Islet of Langerhans (tissue), 1 donor: ENCODE measurements around the gene SLIT1.

ENCODE experiments used
- FAIRE-seq: peaks from one replicate; lab custom pipeline; 2011; peaks lifted over from hg19 to GRCh38; lab: Jason Lieb, UNC

Gene SLIT1

GRCh38 chr10:97138846-97139245, 46.9 kb downstream of the SLIT1 start:
- no peak for FAIRE-seq

GRCh38 chr10:97138174-97138573, 47.6 kb downstream of the SLIT1 start:
- FAIRE-seq = no peak

- no peak for FAIRE-seq
Observed at GRCh38 chr10:97136756-97137155, 49.0 kb downstream of the SLIT1 start.

GRCh38 chr10:97135464-97135863, 50.3 kb downstream of the SLIT1 start:
- no peak for FAIRE-seq

- no peak for FAIRE-seq
Observed at GRCh38 chr10:97134983-97135382, 50.8 kb downstream of the SLIT1 start.

GRCh38 chr10:97134110-97134509, 51.6 kb downstream of the SLIT1 start:
- no peak for FAIRE-seq

GRCh38 chr10:97132273-97132672, 53.5 kb downstream of the SLIT1 start:
- FAIRE-seq = no peak

GRCh38 chr10:97131666-97132065, 54.1 kb downstream of the SLIT1 start:
- FAIRE-seq = no peak

- no peak for FAIRE-seq
Observed at GRCh38 chr10:97131181-97131628, 54.6 kb downstream of the SLIT1 start.

- FAIRE-seq = no peak
Observed at GRCh38 chr10:97129666-97130065, 56.1 kb downstream of the SLIT1 start.

GRCh38 chr10:97128516-97129154, 57.1 kb downstream of the SLIT1 start:
- FAIRE-seq = peak; percentile 90

- no peak for FAIRE-seq
Observed at GRCh38 chr10:97128039-97128492, 57.7 kb downstream of the SLIT1 start.

- no peak for FAIRE-seq
Observed at GRCh38 chr10:97127509-97127908, 58.2 kb downstream of the SLIT1 start.

- no peak for FAIRE-seq
Observed at GRCh38 chr10:97124211-97124610, 61.5 kb downstream of the SLIT1 start.

GRCh38 chr10:97123765-97124164, 62.0 kb downstream of the SLIT1 start:
- FAIRE-seq = no peak

GRCh38 chr10:97121041-97121440, 64.7 kb downstream of the SLIT1 start:
- FAIRE-seq = peak; percentile 41

GRCh38 chr10:97120370-97120769, 65.4 kb downstream of the SLIT1 start:
- FAIRE-seq = no peak

GRCh38 chr10:97119058-97119745, 66.6 kb downstream of the SLIT1 start:
- FAIRE-seq = no peak

- FAIRE-seq = peak; percentile 61
Observed at GRCh38 chr10:97117372-97117771, 68.4 kb downstream of the SLIT1 start.

- FAIRE-seq = no peak
Observed at GRCh38 chr10:97116462-97117162, 69.1 kb downstream of the SLIT1 start.

GRCh38 chr10:97115846-97116245, 69.9 kb downstream of the SLIT1 start:
- FAIRE-seq = no peak

GRCh38 chr10:97111615-97112014, 74.1 kb downstream of the SLIT1 start:
- FAIRE-seq = no peak

- peak; percentile 61 for FAIRE-seq
Observed at GRCh38 chr10:97109547-97109946, 76.2 kb downstream of the SLIT1 start.
